Astrocyte of the spinal cord (primary cell): ENCODE results near the gene NAPA.

Experiments used
- DNase-seq: peaks from one replicate; pipeline ENCODE4 v3.0.0; 2011; ENCODE audit warnings: low read depth, low spot score
- H3K4me3 ChIP-seq: 2 replicates; pipeline ENCODE4 v1.5.1; 2011; ENCODE audit warnings: low read depth, mild to moderate bottlenecking, low read length, moderate library complexity
- CTCF ChIP-seq: IDR thresholded peaks from 2 replicates; pipeline ENCODE4 v1.5.1; 2012; ENCODE audit warnings: low read depth, mild to moderate bottlenecking, low read length, inconsistent platforms
- in situ Hi-C: cut with HindIII; loops from 2 replicates; pipeline ENCODE4 v1.10.0; 2017; ENCODE audit warnings: low sequenced_read_pairs

NAPA gene

DNA sequence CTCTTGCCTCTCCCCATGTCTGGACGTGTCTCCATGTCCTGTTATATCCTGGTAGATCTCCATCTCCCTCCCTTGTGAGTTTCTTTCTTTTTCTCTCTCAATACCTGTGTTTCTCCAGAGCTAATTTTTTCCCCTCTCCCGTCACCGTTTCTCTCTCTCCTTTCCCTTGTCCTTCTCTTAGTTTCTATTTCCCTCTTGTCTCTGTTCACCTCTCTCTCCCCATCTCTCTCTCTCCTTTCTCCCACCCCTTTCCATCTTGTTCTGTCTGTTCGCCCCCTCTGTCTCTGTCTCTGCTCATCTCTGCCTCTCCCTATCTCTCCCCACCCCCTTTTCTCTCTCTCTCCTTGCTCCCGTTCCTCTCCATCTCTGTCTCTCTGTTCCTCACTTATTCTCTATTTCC is 56.2 kb downstream of the NAPA start:
- in situ Hi-C loops = no loop called here
- DNase-seq = no peak
- H3K4me3 ChIP-seq = no peak overlapping the region
- no peak for TF ChIP-seq CTCF

- H3K4me3 ChIP-seq = no peak overlapping the region
- in situ Hi-C loops = no loop called here
- TF ChIP-seq CTCF = no peak
- no peak for DNase-seq
Measured at GRCh38 chr19:47456721-47457474, 58.0 kb downstream of the NAPA start.

DNA sequence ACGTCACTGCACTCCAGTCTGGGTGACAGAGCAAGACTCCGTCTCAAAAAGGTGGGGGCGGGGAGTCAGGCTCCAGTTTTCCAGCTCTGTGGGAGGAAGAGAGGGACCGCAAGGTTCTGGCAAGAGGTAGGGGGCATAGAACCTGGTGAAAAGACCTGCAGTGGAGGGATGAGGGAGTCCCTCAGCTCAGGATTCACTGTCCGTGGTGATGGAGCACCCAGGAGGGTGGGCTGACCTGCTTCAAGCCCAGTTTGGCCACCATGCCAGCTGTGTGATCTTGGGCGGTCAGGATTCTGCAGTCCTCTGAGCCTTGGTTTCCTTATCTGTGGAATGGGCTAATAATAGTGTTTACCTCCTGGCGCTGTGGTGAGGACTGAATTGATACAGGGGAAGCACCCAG is 64.4 kb downstream of the NAPA start:
- no peak for DNase-seq
- in situ Hi-C loops = no loop called here
- H3K4me3 ChIP-seq = no peak overlapping the region
- TF ChIP-seq CTCF = no peak

- DNase-seq = no peak
- in situ Hi-C loops = no loop called here
- H3K4me3 ChIP-seq = no peak overlapping the region
- no peak for TF ChIP-seq CTCF
Measured at GRCh38 chr19:47448360-47448727, 66.5 kb downstream of the NAPA start.

- no peak for TF ChIP-seq CTCF
- peak; percentile 15 for DNase-seq
- no peak overlapping the region for H3K4me3 ChIP-seq
- in situ Hi-C loops = no loop called here
Measured at GRCh38 chr19:47447470-47448359, 67.1 kb downstream of the NAPA start.

GRCh38 chr19:47446534-47447469 is 68.1 kb downstream of the NAPA start:
- TF ChIP-seq CTCF = no peak
- no peak for DNase-seq
- in situ Hi-C loops = no loop called here
- no peak overlapping the region for H3K4me3 ChIP-seq
